ENCODE results near the gene SLC35E3.

SLC35E3 gene

DNA sequence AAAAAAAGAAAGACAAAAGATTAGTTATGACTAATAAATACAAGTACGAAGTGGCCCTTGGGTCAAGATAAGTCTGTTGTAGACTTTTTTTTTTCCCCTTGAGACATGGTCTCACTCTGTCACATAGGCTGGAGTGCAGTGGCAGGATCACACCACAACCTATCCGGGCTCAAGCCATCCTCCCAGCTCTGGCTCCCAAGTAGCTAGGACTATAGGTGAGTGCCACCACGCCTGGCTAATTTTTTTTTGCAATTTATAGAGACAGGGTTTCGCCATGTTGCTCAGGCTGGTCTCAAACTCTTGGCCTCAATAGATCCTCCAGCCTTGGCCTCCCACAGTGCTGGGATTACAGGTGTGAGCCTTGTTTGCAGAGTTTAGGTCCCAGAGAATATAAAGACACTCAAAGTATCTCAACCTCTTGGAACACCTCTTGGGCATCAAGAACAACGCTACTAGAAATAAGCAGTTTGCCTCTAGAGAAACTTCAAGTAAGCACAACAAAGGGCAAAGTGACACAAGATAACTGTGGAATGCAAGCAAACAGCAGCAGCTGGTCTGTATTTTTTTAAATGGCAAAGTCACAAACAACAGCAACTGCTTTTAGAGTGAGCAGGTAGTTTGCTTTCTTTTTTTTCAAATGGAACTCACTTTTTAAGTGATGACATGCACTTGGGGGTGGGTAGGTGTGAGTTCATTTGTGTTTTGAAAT, 58.1 kb downstream of the SLC35E3 start:
- peaks cover 25% of the 10 kb centered on the region for H3F3A ChIP-seq (ENCODE audit: insufficient read depth)
- H3K9me3 ChIP-seq (ENCODE audit: insufficient read depth, low read length) = no peaks in the 10 kb centered on the region
- no peak overlapping the region for H3K9ac ChIP-seq (ENCODE audit: low read length)
- H3K79me2 ChIP-seq (ENCODE audit: insufficient read depth, low read length) = peaks cover 10% of the 10 kb centered on the region
- no peaks in the 10 kb centered on the region for H3K9me2 ChIP-seq (replicated peaks; ENCODE audit: insufficient read depth, low read length)
- no peak overlapping the region for H3K4me2 ChIP-seq (ENCODE audit: low read depth, low read length, poor library complexity, severe bottlenecking)
- peaks cover under 1% of the 10 kb centered on the region; the same call in 1 of the 2 replicates for H3K36me3 ChIP-seq (ENCODE audit: low read length)
- no peaks in the 10 kb centered on the region for H3K27me3 ChIP-seq (ENCODE audit: low read length)
- no peak overlapping the region for H2AFZ ChIP-seq (ENCODE audit: low read depth, low read length, severe bottlenecking)
- no peaks in the 10 kb centered on the region for H4K20me1 ChIP-seq (ENCODE audit: low read depth, low read length)
- TF ChIP-seq, protein P1, sequence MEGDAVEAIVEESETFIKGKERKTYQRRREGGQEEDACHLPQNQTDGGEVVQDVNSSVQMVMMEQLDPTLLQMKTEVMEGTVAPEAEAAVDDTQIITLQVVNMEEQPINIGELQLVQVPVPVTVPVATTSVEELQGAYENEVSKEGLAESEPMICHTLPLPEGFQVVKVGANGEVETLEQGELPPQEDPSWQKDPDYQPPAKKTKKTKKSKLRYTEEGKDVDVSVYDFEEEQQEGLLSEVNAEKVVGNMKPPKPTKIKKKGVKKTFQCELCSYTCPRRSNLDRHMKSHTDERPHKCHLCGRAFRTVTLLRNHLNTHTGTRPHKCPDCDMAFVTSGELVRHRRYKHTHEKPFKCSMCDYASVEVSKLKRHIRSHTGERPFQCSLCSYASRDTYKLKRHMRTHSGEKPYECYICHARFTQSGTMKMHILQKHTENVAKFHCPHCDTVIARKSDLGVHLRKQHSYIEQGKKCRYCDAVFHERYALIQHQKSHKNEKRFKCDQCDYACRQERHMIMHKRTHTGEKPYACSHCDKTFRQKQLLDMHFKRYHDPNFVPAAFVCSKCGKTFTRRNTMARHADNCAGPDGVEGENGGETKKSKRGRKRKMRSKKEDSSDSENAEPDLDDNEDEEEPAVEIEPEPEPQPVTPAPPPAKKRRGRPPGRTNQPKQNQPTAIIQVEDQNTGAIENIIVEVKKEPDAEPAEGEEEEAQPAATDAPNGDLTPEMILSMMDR (IDR thresholded peaks at IDR 0.05; ENCODE audit: insufficient read depth, low read length, poor library complexity, severe bottlenecking) = no peak
- TF ChIP-seq EZH2phosphoT487 (conservative IDR thresholded peaks at IDR 0.05; ENCODE audit: low read length) = no peak
- peak overlapping the region; percentile 39 for H3K27ac ChIP-seq (ENCODE audit: low read depth, low read length)
- no peak overlapping the region for H3K4me3 ChIP-seq (ENCODE audit: insufficient read depth, low read length, poor library complexity, severe bottlenecking)

DNA sequence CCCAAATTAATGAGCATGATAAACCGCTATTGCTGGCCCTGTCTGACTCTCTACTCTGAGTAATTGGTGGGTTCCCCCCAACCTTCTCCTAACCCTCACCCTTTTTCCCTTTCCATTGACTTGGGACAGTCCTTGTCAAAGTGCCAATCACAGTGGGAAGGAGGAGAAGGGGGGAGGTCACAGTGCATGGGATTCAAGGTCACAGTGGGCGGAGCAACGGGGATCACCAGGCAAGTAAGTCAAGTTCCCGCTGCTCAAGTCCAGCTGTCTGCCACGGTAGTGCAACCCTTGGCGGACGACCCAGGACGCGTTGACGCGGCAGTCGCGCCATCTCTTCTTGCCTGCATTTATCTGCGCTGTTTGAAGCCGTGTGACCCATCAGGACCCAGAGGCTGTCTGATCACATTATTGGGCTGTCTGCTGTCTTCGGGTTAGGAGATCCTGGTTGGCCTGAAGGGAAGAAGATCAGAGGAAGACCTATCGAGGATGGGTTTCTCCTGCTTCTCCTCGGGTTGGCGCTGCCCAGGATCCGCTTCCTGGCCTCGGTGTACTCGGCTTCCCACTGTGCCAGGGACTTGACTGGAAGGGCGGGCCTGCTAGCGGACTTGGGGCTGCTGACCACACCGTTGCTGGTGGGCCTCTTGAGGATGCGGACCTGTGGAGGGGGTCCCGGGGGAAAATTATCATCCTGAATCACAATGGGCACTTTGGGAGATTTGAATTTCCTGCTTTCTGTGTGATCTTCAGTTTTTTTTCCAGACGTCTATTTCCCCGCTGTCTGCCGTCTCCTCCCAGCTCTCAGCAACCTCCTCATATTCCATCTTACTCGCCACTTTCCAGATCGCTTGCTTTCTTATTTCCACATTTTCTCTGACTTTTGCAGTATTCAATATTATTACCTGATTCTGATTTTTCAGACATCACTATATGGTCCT, 58.9 kb downstream of the SLC35E3 start:
- Histone ChIP-seq H3K36me3 (ENCODE audit: low read length) (peaks cover 9% of the 10 kb centered on the region), H3K4me2 (ENCODE audit: low read depth, low read length, poor library complexity, severe bottlenecking) (no peak overlapping the region), H3K4me3 (ENCODE audit: insufficient read depth, low read length, poor library complexity, severe bottlenecking) (no peak overlapping the region), H4K20me1 (ENCODE audit: low read depth, low read length) (0 out of 2 replicates have a peak, but pooled peaks cover 3% of the 10 kb centered on the region), H3F3A (ENCODE audit: insufficient read depth) (peaks cover 32% of the 10 kb centered on the region), H3K9ac (ENCODE audit: low read length) (no peak overlapping the region), H3K79me2 (ENCODE audit: insufficient read depth, low read length) (peaks cover 19% of the 10 kb centered on the region), H3K27me3 (ENCODE audit: low read length) (no peaks in the 10 kb centered on the region), H3K9me3 (ENCODE audit: insufficient read depth, low read length) (no peaks in the 10 kb centered on the region), H3K9me2 (replicated peaks; ENCODE audit: insufficient read depth, low read length) (no peaks in the 10 kb centered on the region), H3K27ac (ENCODE audit: low read depth, low read length) (peak overlapping the region; percentile 39), H2AFZ (ENCODE audit: low read depth, low read length, severe bottlenecking) (no peak overlapping the region)
- no peak for TF ChIP-seq EZH2phosphoT487 (conservative IDR thresholded peaks at IDR 0.05; ENCODE audit: low read length)
- TF ChIP-seq, protein P1 (IDR thresholded peaks at IDR 0.05; ENCODE audit: insufficient read depth, low read length, poor library complexity, severe bottlenecking) = no peak

DNA sequence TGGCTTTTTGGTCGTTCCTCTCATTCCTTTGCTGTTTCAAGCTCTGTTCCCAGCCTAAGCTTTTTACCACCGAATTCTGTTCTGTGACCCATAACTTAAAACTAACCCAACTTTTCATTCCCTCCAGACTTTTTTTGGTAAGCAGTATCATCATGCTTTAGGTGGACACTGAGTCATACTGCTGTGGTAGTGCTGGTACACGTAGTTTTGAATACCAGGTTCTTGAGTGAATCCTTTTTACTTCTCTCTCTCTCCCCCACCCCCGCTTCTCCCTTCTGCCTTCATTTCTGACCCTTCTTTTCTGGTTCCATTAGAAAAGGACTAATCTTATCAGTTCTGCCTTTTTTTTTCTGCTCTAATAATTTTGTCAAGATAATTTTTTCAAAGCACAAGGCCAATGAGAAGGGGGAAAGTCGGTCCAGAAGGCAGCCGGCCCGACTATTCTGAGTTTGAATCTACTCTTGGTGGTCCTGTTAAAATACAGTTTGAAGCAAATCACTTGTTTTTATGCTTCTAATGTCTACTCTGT, 59.7 kb downstream of the SLC35E3 start:
- H3K4me3 ChIP-seq (ENCODE audit: insufficient read depth, low read length, poor library complexity, severe bottlenecking) = no peak overlapping the region

More for the DNA sequence above, 59.7 kb downstream of the SLC35E3 start:
- Histone ChIP-seq H2AFZ (ENCODE audit: low read depth, low read length, severe bottlenecking) (no peak overlapping the region), H4K20me1 (ENCODE audit: low read depth, low read length) (0 out of 2 replicates have a peak, but pooled peaks cover 3% of the 10 kb centered on the region), H3K9me3 (ENCODE audit: insufficient read depth, low read length) (no peaks in the 10 kb centered on the region), H3K27ac (ENCODE audit: low read depth, low read length) (peak overlapping the region; percentile 98; the same call in 1 of the 2 replicates), H3K4me2 (ENCODE audit: low read depth, low read length, poor library complexity, severe bottlenecking) (no peak overlapping the region), H3K79me2 (ENCODE audit: insufficient read depth, low read length) (peaks cover 22% of the 10 kb centered on the region), H3F3A (ENCODE audit: insufficient read depth) (peaks cover 32% of the 10 kb centered on the region), H3K36me3 (ENCODE audit: low read length) (peaks cover 9% of the 10 kb centered on the region), H3K27me3 (ENCODE audit: low read length) (no peaks in the 10 kb centered on the region), H3K9ac (ENCODE audit: low read length) (no peak overlapping the region), H3K9me2 (replicated peaks; ENCODE audit: insufficient read depth, low read length) (no peaks in the 10 kb centered on the region)
- TF ChIP-seq, protein P1 (IDR thresholded peaks at IDR 0.05; ENCODE audit: insufficient read depth, low read length, poor library complexity, severe bottlenecking) = no peak
- TF ChIP-seq EZH2phosphoT487 (conservative IDR thresholded peaks at IDR 0.05; ENCODE audit: low read length) = no peak
